DND-41 (cell line): ENCODE data around the gene ELMOD3.
"Not testable (repeated sequence)": the region's sequence is repeated elsewhere in the genome, so short reads cannot be mapped to it uniquely, and the experiment has no call there.

ENCODE experiments used
- ATAC-seq: fragments of 200-7000 bp; cut with Tn5 transposase; 3 replicates; pipeline ENCODE4 v1.9.1; 2021; ENCODE audit warnings: low read depth; ENCODE audit not compliant: insufficient read depth
- DNase-seq: peaks from one replicate; pipeline ENCODE4 v3.0.0-alpha.2; 2020
- H2AFZ ChIP-seq: 2 replicates; pipeline ENCODE4 v1.6.0; 2012; ENCODE audit warnings: low read depth, low read length
- H3K27ac ChIP-seq: 2 replicates; pipeline ENCODE4 v1.5.1; 2012; ENCODE audit warnings: low read length, inconsistent platforms
- H3K27me3 ChIP-seq: fragments of 200-600 bp; sonication (generic); 2 replicates; pipeline ENCODE4 v1.6.0; 2012; ENCODE audit warnings: low read length, mild to moderate bottlenecking, inconsistent platforms; ENCODE audit not compliant: insufficient read depth, poor library complexity
- H3K36me3 ChIP-seq: 2 replicates; pipeline ENCODE4 v1.5.1; 2012; ENCODE audit warnings: low read length, inconsistent platforms; ENCODE audit not compliant: insufficient read depth
- H3K4me1 ChIP-seq: 2 replicates; pipeline ENCODE4 v1.5.1; 2012; ENCODE audit warnings: mild to moderate bottlenecking, low read length; ENCODE audit not compliant: insufficient read depth
- H3K4me2 ChIP-seq: 2 replicates; pipeline ENCODE4 v1.6.0; 2012; ENCODE audit warnings: mild to moderate bottlenecking, moderate library complexity, low read length, inconsistent platforms; ENCODE audit not compliant: insufficient read depth
- H3K4me3 ChIP-seq, 2 experiments: fragments of 200-600 bp in 1 of 2; shearing (Covaris generic) in 1 of 2; 2 replicates each; pipeline ENCODE4 v1.5.1; 2012 to 2016; ENCODE audit warnings: inconsistent platforms in 2 of 2, low read length in 2 of 2, mild to moderate bottlenecking in 2 of 2, low read depth in 1 of 2, moderate library complexity in 1 of 2
- H3K79me2 ChIP-seq: 2 replicates; pipeline ENCODE4 v1.6.0; 2012; ENCODE audit warnings: low read length, inconsistent platforms; ENCODE audit not compliant: insufficient read depth
- H3K9ac ChIP-seq: 2 replicates; pipeline ENCODE4 v1.6.0; 2012; ENCODE audit warnings: low read depth, mild to moderate bottlenecking, inconsistent platforms, low read length, moderate library complexity
- H3K9me3 ChIP-seq: 2 replicates; pipeline ENCODE4 v1.5.1; 2012; ENCODE audit warnings: low read length, moderate library complexity, mild to moderate bottlenecking, inconsistent platforms; ENCODE audit not compliant: insufficient read depth, severe bottlenecking
- H4K20me1 ChIP-seq: 2 replicates; pipeline ENCODE4 v1.6.0; 2012; ENCODE audit warnings: low read length; ENCODE audit not compliant: insufficient read depth
- CTCF ChIP-seq: IDR thresholded peaks from 2 replicates; pipeline ENCODE4 v1.5.1; 2012; ENCODE audit warnings: borderline replicate concordance, low read length, moderate library complexity, mild to moderate bottlenecking; ENCODE audit not compliant: poor library complexity, severe bottlenecking; ENCODE audit errors: extremely low read depth
- EZH2 ChIP-seq: IDR thresholded peaks from 3 replicates; pipeline ENCODE4 v1.6.1; 2012; ENCODE audit warnings: borderline replicate concordance, low read depth, mild to moderate bottlenecking, moderate library complexity, low read length, inconsistent platforms; ENCODE audit not compliant: severe bottlenecking

ELMOD3 gene

GRCh38 chr2:85312404-85312803, 42.2 kb upstream of the ELMOD3 start:
- Histone ChIP-seq H2AFZ (no peak overlapping the region), H3K27me3 (no peaks in the 10 kb centered on the region), H3K79me2 (peaks cover 4% of the 10 kb centered on the region), H3K36me3 (peaks cover 39% of the 10 kb centered on the region), H3K27ac (no peak overlapping the region), H3K4me1 (no peaks in the 10 kb centered on the region; the same call in 1 of the 2 replicates), H3K9ac (no peak overlapping the region), H4K20me1 (peaks cover 14% of the 10 kb centered on the region), H3K4me2 (no peak overlapping the region), H3K4me3 (no peak overlapping the region), H3K9me3 (no peaks in the 10 kb centered on the region)
- ATAC-seq (no peak), DNase-seq (no peak)
- no peak for TF ChIP-seq CTCF
- TF ChIP-seq EZH2: no peak

GRCh38 chr2:85314884-85315242, 39.7 kb upstream of the ELMOD3 start:
- peaks cover 32% of the 10 kb centered on the region for H4K20me1 ChIP-seq
- no peak overlapping the region for H3K4me3 ChIP-seq
- H3K9ac ChIP-seq: no peak overlapping the region
- H3K79me2 ChIP-seq: peaks cover 24% of the 10 kb centered on the region
- no peak overlapping the region for H3K27ac ChIP-seq
- H3K9me3 ChIP-seq: no peaks in the 10 kb centered on the region
- DNase-seq: no peak
- H2AFZ ChIP-seq: no peak overlapping the region
- H3K27me3 ChIP-seq: no peaks in the 10 kb centered on the region
- peaks cover 60% of the 10 kb centered on the region for H3K36me3 ChIP-seq
- TF ChIP-seq CTCF (no peak), EZH2 (no peak)
- H3K4me1 ChIP-seq: peaks cover 6% of the 10 kb centered on the region
- ATAC-seq: no peak
- no peak overlapping the region for H3K4me2 ChIP-seq

- H3K4me3 ChIP-seq, H3K27me3 ChIP-seq, H2AFZ ChIP-seq, H3K9me3 ChIP-seq, H3K27ac ChIP-seq, H3K9ac ChIP-seq, DNase-seq, H3K4me2 ChIP-seq: not testable (repeated sequence)
- peaks cover 42% of the 10 kb centered on the region for H4K20me1 ChIP-seq
- peak; percentile 5; the same call in 1 of the 3 replicates for ATAC-seq
- H3K4me1 ChIP-seq: peaks cover 15% of the 10 kb centered on the region
- peaks cover 70% of the 10 kb centered on the region for H3K36me3 ChIP-seq
- H3K79me2 ChIP-seq: peaks cover 35% of the 10 kb centered on the region
Observed at GRCh38 chr2:85315921-85316320, 38.6 kb upstream of the ELMOD3 start.

- Histone ChIP-seq H3K27ac (no peak overlapping the region), H3K4me2 (no peak overlapping the region), H3K9ac (no peak overlapping the region), H3K79me2 (peaks cover 60% of the 10 kb centered on the region), H4K20me1 (peaks cover 65% of the 10 kb centered on the region), H2AFZ (no peak overlapping the region), H3K9me3 (no peaks in the 10 kb centered on the region), H3K27me3 (no peaks in the 10 kb centered on the region), H3K4me3 (no peak overlapping the region), H3K4me1 (peaks cover 35% of the 10 kb centered on the region), H3K36me3 (peaks cover 94% of the 10 kb centered on the region)
- TF ChIP-seq EZH2 (no peak), CTCF (no peak)
- ATAC-seq (no peak), DNase-seq (no peak)
Observed at GRCh38 chr2:85318222-85319074, 36.1 kb upstream of the ELMOD3 start.
